Activated CD4-positive, alpha-beta T cell treated with anti-CD3 and anti-CD28 coated beads, Interleukin-2, amount 50 U/mL, for 16 hours (primary cell): ENCODE data around the gene C4orf50.
"Not testable (repeated sequence)": the region's sequence is repeated elsewhere in the genome, so short reads cannot be mapped to it uniquely, and the experiment has no call there.

Experiments
- DNase-seq: peaks from one replicate; pipeline ENCODE4 v3.0.0-alpha.2; 2020

C4orf50 gene

DNA sequence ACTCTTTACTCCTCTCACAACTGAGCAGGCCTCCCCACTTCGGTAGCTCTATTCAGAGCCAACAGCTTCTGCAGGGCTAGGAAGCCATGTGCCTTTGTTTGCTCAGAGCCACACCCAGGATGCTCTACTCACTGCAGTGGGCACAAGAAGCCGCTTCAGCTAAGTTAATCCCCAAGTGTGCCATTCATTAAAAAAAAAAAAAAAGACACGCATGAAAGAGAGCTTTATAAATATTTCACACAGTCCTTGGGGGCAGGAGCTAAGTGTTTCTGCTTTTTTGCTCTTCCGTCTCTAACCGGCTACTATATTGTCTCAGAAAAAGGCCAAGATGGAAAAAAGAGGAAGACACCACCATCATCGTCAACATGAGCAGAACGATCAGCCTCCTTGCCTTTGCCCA, 133.4 kb downstream of the C4orf50 start:
- no peak for DNase-seq

DNA sequence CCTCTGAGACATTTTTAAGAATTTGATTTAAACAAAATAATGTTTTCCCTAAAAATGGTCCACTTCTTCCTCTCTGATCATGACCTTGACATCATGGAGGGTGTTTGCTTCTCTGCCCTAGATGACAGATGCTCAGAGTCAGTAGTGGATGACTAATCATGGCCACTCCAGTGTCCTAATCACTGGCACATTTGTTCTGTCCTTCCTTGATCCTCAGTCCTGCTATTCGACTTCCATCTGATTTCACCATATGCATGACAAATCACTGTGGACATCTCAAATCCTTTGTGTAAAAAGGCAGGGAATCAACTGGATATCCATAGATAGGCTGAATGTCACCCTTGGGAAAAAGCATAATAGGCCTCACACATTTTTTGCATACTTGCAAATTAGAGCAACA, 134.3 kb downstream of the C4orf50 start:
- no peak for DNase-seq

DNA sequence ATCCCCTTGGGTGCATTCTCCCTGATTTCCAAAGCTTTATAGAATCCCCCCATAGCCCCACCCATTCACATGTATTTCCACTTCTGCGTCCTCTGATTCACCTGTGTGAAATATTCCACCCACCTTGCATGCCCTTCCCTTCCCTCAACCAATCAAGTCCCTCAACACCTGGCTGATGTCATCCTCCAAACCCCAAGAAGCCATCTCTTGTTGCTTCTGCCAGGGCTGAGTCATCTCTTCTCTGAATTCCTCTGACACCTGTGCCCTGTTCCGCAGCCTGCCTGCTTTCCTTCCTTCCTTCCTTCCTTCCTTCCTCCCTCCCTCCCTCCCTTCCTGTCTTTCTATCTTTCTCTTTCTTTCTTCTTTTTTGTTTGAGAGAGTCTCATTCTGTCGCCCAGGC, 135.3 kb downstream of the C4orf50 start:
- DNase-seq, result no peak

DNA sequence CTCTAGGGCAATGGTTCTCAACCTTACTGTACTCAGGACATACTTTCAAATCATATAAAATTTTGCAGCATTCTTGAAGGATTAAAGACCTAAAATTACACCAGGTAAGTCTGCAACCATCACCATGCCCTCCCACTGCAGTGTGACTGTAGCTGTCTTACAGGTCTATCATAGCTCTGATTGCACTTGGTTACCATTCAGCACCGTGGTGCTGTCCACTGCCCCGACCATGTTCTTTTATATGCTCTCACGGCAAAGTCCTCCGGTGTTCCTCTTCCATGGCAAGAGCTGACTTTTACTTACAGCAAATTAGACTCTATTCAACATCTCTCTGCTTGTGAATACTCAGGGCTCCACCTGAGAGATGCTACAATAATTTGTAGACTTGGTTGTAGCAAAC, 136.9 kb downstream of the C4orf50 start:
- no peak for DNase-seq

DNA sequence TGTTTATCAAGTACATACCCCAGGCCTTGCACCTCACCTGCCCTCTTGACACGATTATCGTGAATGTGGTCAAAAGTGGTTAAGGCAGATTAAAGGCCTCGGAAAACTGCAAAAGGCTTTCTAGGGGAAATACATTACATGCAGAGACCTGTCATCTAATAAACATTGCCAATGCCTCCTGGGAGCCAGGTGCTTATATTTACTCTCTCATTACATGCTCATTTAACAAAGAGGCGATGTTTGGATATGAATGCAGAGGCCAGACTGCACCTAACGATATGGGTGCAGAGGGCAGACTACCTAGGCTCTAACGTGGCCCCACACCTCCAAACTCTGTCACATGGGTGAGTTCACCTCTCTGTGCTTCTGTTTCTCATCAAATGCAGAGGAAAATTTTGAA, 139.9 kb downstream of the C4orf50 start:
- DNase-seq, result no peak

DNA sequence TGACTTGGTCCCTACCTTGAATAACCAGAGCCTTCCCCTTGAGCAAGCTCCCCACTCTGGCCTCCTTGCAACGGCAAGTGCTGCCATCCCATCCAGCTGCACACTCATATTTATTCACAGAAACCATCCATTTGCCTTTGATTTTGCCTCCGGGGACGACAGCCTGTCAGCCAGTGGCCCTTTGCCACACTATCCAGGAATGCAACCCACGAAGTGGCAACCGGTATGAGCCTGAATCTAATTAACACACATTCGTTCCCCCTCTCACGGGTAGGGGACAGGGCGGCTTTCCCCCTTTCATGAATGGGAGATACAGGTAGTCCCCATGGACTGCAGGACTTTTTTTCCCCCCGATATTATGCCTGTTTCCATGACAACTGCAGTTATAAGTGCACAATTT, 140.8 kb downstream of the C4orf50 start:
- no peak for DNase-seq

DNA sequence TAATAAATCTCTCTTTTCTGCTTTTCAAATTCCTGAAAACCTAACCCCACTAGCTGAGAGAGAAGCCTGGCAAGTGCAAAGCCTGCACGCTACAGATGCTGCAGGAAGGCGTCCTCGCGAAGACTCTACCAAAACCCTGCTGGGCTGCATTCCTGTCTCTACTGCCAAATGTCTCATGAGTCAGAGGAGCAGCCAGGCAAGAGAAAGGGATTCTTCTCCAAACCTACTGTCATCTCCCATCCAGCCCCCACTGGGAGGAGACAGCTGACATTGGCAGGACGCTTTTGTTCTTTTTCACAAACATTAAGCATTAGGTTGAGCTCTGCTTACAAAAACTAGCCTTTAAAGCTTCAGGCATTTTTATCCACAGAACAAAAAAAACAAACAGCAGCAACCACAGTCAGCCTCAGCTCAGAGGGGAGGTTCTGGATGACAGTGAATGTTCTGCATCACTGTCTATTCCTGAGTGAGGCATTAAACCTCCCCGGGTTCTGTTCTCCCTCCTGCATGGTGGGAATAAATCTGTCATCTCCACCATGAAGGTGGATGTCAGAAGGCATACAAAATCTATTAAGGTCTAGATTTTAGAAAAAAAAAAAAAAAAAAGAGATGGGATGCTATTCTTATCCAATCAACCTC, 143.3 kb downstream of the C4orf50 start:
- no peak for DNase-seq

DNA sequence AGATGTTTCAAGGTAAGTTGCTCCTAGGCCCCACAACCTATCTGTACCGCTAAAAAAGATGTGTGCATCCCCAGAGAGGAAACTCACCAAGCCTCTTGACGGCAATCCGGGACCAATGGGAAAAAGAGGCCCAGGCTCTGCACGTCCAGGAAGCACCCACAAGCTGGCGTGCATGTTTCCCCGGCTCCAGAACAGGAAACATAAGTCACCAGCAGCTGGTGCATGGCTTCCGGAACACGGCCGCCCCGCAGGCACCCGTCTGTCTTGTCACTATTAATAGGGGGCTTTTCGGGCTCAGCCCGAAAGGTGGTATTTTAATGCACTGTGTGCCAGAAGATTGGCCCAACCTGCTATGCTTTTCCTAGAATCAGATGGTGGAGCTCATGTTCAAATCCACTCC, 147.5 kb downstream of the C4orf50 start:
- no peak for DNase-seq

DNA sequence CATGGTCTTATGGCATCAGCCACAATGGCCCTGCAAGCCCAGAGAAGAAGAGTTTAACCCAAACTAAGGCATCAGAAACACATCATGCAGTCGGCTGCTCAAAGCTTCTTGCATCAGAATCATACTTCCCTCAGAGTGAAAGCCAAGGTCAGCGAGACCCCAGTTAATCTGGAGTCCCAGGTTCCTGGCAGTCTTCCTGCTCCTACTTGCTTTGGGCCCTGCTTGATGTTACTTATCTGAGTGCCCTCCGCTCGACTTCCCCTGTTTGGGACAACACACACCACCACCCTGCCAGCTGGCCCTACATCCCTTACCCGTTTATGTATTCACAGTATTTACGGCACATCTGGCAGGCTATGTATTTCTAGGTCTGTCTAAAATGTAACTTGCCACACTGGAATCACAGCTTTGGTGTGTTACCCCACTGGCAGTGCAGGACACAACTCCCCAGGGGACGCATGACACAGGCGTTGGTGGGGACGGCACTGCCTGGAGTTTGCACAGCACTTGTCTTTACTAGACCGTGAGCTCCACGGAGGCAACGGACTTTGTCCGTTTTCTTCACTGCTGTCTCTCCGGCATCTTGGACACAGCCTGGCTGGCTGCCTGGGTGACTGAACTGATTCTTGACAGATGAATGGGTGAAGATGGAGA, 148.1 kb downstream of the C4orf50 start:
- DNase-seq, result no peak

DNA sequence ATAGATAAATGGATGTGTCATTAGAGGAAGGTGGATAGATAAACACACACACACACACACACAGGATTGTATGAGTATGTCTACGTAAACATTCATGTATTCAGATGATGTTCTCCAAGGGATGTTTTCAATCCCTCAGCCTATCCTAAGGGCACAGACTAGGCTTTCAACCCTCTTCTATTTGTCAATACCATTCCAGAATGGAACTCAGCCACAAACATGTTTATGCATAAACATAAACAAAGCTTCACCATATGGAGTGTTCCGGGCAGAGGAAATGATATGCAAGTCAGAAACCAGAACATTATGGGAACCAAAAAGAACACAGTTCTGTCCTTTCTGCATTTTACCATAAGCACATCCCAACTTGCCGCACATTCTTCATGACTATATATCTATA, 150.4 kb downstream of the C4orf50 start:
- DNase-seq, result no peak

DNA sequence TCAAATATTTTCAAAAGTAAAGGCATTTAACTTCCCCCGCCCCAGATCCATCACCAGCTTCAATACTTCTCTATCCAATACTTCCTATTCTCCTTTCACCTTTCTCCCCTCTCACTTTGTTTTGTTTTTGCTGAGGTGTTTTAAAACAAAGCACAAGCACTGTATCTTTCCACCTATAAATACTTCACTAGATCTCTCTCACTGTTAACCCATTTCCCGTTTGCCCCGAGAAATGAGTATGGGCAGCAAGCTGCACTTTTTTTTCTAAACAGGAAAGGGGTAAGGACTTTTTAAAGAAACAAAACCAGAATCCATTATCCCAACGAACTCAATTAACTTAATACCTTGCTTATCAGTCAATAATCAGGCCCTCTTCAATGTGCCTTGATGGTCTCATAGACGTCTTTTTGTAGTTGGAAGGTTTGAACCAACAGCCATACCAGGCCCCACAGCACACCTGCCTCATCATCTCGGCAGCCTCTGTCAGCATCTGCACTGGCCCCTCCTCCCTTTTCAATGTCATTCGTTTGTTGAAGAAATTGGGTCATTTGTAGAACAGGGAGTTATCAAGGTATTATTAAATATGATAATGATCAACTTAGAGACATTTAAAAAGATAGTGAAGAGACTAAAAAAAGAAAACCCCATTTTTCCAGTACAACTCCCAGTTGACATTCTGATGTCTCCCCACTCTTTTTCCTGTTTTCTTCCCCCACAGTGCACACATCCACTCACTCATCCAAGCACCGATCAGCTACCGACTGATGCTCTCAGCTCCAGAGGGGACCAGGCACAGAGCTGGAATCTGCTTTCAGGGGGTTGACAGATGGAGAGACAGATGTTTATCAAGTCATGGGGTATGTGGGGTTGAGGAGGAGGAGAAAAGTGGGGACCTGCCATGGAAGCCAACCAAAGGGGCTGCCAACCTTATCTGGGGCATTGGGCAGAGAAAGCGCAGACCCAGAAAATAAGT, 151.1 kb downstream of the C4orf50 start:
- no peak for DNase-seq

DNA sequence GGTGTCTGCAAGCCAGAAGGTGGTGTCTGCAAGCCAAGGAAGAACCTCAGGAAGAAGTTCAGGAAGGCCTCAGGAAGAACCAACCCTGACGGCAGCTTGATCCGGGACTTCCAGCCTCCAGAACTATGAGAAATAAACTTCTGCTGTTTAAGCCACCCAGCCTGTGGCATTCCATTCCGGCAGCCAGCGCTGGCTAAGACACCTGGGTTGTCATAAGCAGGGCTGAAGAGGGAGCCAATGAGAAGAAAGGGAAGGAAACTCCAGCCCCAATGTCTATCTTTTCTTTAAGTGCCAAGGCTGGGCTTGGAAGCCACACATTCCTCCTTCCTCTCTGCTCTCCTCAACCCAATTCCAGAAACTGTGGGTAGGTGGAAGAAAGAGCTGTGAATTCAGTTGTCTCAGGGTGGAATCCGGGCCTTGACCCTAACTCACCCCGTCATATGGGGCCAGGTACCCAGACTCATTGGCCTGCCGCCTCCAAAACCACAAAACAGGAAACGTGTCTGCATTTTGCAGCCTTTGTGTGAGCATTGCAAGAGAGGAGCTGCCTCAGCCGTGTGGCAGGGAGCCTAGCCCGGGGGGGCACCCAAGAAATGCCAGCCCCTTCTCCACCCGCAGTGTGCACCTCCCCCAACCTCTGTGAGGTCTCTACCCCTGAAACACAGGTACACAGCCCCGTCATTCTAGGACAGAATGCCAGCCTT, 152.2 kb downstream of the C4orf50 start:
- peak; percentile 45 for DNase-seq

DNA sequence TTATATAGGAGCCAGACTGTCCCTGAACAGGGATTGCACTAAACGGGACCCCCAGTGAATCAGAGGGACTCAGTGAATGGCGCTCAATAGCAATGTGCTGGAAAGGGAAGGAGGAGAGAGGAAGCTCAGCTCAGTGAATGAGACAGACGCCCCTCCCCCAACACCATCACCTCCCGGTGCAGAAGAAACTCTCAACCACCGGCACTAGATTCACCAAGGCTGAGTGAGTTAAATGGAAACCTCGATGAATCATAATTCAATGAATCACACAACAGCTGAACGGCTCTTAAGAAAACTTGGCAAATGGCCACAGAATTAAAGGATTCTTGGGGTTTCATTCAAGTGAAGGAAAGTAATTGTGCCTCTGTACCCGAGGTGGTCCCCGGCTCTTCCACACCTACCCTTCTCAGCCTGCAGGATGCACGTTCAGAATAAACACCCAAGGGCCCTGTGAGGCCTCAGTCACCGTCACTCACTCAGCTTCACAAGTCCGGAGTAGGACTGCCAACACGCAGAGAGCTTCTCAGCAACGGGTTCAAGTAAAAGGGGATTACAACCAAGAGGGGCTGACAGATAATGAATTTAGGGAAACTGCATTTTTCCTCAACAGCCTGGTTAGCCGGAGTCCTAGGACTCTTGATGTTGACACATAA, 154.6 kb downstream of the C4orf50 start:
- peak; percentile 89 for DNase-seq

DNA sequence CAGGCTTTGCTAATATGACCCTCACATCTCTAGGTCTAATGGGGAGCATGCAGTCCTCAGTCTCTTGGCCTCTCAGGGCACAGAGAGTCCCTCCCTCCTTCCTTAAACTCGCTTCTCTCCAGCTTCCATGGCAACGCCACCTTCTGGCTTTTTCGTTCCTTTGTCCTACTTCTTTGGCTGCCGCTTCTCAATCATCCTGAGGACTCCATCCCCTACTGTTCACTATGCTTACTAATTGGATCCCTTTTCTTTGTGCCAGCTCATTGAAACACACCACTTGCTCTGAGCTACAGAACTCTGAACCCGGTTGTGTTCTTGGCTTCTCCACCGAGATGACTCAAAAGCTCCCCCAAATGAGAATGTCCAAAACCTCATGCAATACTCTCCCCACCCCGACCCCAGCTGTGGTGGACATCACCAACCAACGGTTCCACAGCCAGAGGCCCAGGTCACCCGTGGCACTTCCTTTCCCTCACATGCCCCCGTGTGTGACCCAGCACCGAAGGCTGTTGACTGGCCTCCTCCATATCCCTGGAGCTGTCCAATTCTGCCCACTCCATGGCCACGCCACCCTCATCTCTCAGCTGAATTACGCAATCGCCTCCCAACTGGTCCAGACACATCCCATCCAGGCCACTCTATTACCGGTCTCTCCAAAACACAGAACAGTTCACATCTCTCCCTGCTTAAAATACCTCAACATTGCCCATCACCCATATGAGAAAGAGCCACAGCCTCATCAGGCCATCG, 160.0 kb downstream of the C4orf50 start:
- DNase-seq, result no peak

DNA sequence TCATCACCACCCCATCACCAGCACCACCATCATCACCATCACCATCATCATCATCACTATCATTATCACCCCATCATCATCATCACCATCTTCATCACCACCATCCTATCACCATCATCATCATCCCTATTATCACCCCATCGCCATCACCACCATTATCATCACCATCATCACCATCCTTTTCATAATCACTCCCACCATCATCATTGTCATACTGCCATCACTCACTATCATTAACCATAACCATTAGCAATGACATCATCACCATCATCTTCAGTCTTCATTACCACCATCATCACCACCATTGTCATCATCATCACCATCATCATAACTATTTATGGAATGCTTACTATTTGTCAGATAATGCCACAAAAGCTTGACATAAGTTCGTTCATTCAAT, 161.0 kb downstream of the C4orf50 start:
- DNase-seq, result no peak

DNA sequence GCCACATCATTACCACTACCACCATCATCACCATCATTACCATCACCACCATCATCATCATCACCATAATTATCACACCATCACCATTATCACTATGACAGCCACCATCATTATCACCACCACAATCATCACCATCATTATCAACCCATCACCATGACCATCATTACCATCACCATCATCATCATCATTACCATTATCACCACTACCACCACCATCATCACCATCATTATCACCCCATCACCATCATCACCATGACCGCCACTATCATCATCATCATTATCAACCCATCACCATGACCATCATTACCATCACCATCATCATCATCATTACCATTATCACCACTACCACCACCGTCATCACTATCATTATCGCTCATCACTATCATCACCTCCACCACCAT, 161.9 kb downstream of the C4orf50 start:
- not testable (repeated sequence) for DNase-seq

DNA sequence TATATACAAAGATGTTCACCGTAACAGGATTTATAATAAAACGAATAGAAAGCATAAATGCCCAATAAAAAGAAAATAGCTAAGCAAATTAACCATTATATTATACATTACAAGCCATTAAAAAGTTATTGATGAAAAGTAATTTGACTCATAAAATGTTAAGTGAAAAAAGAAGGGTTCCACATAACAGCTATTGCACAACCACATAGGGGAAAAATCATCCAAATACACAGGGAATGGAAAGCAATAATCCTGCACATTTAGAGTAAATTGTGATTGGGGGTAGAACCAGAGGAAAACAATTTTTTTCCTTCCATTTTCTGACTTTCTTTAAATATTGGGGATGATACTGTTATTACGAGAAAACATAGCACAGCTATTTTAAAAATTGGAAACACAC, 163.3 kb downstream of the C4orf50 start:
- DNase-seq, result no peak

DNA sequence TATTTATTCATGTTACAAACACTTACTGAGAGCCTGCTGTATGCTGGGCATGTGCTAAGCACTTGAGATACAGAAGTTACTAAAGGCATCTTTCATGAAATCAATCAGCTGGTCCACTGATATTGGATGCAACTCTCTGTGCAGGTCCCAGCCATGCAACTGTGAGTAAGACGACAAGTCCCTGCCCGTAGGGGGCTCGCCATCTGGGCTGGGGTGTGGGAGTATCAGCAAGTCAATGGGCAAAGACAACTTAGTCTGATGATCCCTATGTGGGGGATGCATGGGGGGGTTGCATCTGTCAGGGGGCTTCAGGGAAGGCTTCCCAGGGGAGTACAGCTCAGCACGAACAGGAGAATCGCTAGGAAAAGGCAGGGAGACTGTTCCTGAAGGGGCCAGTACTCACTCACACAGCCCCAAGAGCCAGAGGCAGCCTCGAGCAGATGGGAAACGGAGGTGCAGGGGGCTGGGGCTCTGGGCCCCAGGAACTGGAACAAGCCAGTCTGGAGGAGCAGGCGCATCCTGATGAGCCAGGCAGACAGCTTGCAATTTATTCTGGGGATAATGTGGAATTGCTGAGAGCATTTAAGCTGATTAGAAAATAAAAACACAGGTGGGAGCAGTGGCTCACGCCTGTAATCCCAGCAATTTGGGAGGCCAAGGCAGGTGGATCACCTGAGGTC, 165.6 kb downstream of the C4orf50 start:
- DNase-seq, result no peak

DNA sequence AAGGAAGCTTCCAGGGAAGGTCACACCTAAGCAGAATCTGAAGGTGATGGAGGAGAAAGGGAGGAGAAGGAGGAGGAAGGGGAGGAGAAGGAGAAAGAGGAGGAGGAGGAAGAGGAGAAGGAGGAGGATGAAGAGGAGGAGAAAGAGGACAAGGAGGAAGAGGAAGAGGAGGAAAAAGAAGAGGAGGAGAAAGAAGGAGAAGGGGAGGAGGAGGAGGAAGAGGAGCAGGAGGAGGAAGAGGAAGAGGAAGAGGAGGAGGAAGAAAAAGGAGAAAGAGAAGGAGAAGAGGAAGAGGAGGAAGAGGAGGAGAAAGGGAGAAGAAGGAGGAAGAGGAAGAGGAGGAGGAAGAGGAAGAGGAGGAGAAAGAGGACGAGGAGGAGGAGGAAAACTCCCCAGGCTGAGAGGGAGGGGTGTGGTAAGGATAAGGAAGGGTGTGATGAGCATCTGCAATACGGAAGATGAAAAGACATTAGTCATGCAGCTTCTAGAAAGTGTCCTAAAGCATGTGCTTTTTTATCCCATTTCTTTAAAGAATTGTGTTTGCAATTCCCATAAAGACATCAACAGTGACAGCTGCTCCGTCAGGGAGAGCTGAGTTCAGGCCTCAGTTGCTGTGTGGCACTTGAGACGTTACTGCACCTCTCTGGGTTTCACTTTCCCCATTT, 166.5 kb downstream of the C4orf50 start:
- DNase-seq, result no peak
